Measurements from ENCODE around the gene RNASE11. TPM values are rescaled to one million over a fixed set of nuclear protein-coding genes. Genes with fewer than 3 reads are reported as not detected.
"Not testable (repeated sequence)": the region's sequence is repeated elsewhere in the genome, so short reads cannot be mapped to it uniquely, and the experiment has no call there.

The RNASE11 gene
- polyA plus RNA-seq, 3 donors = not detected

- Mint-ChIP-seq H3K27me3 (ENCODE audit: low read depth in 3 of 3) (peaks cover 12 to 18% (median 17%) of the 10 kb centered on the region in 3 donors), H3K4me3 (no peak overlapping the region), H3K4me1 (peaks cover 58% of the 10 kb centered on the region), H3K9me3 (peaks cover 0 to 6% (median 5%) of the 10 kb centered on the region in 7 donors), H3K27ac (no peak overlapping the region), H3K36me3 (no peaks in the 10 kb centered on the region)
- Histone ChIP-seq H3K9ac (ENCODE audit: insufficient read depth, low read length, poor library complexity, severe bottlenecking) (no peak overlapping the region), H3K9me3 (replicated peaks in 1 of 2; ENCODE audit: control insufficient read depth in 1 of 2, insufficient read depth in 1 of 2, low read length in 2 of 2) (no peaks in the 10 kb centered on the region), H3K27me3 (ENCODE audit: control insufficient read depth in 2 of 2, insufficient read depth in 2 of 2, low read length in 2 of 2) (peaks cover 8 to 11% of the 10 kb centered on the region in 2 donors), H3K36me3 (replicated peaks in 1 of 2; ENCODE audit: control insufficient read depth in 1 of 2, insufficient read depth in 2 of 2, low read length in 2 of 2) (no peaks in the 10 kb centered on the region), H3K79me2 (ENCODE audit: insufficient read depth, low read length) (no peaks in the 10 kb centered on the region), H3K4me3 (replicated peaks in 1 of 3; ENCODE audit: low read depth in 2 of 3, low read length in 3 of 3) (no peak overlapping the region), H3K4me2 (replicated peaks; ENCODE audit: extremely low read depth, low read length, poor library complexity, severe bottlenecking) (no peak overlapping the region), H3K27ac (ENCODE audit: low read depth in 1 of 2, low read length in 2 of 2) (no peak overlapping the region), H4K20me1 (ENCODE audit: insufficient read depth, low read length) (no peaks in the 10 kb centered on the region), H2AFZ (ENCODE audit: insufficient read depth, low read depth, low read length, poor library complexity, severe bottlenecking) (no peak overlapping the region), H3K4me1 (ENCODE audit: control insufficient read depth in 1 of 2, insufficient read depth in 2 of 2, low read length in 2 of 2) (peaks cover 51 to 54% of the 10 kb centered on the region in 2 donors)
- no peak for DNase-seq
- WGBS (ENCODE audit: insufficient coverage) = 60% methylated on average over 2 of the region's 2 CpGs
- no peak for TF ChIP-seq CTCF (IDR thresholded peaks at IDR 0.05)
- intact Hi-C loops (cut with micrococcal nuclease) = no loop called here
Measured at GRCh38 chr14:20620798-20621478, 33.1 kb upstream of the RNASE11 start.

GRCh38 chr14:20619688-20620087 is 31.9 kb upstream of the RNASE11 start:
- H3K9me3 ChIP-seq (replicated peaks in 1 of 2; ENCODE audit: control insufficient read depth in 1 of 2, insufficient read depth in 1 of 2, low read length in 2 of 2); H3K4me3 Mint-ChIP-seq; H3K4me3 ChIP-seq (replicated peaks in 1 of 3; ENCODE audit: low read depth in 2 of 3, low read length in 3 of 3); H3K9ac ChIP-seq (ENCODE audit: insufficient read depth, low read length, poor library complexity, severe bottlenecking); H4K20me1 ChIP-seq (ENCODE audit: insufficient read depth, low read length); DNase-seq; H3K36me3 ChIP-seq (replicated peaks in 1 of 2; ENCODE audit: control insufficient read depth in 1 of 2, insufficient read depth in 2 of 2, low read length in 2 of 2); H3K79me2 ChIP-seq (ENCODE audit: insufficient read depth, low read length); H3K27ac ChIP-seq (ENCODE audit: low read depth in 1 of 2, low read length in 2 of 2); H3K4me2 ChIP-seq (replicated peaks; ENCODE audit: extremely low read depth, low read length, poor library complexity, severe bottlenecking); H3K27ac Mint-ChIP-seq; H3K27me3 ChIP-seq (ENCODE audit: control insufficient read depth in 2 of 2, insufficient read depth in 2 of 2, low read length in 2 of 2); H3K9me3 Mint-ChIP-seq; H2AFZ ChIP-seq (ENCODE audit: insufficient read depth, low read depth, low read length, poor library complexity, severe bottlenecking); H3K27me3 Mint-ChIP-seq (ENCODE audit: low read depth in 3 of 3); H3K36me3 Mint-ChIP-seq: not testable (repeated sequence)
- intact Hi-C loops (cut with micrococcal nuclease) = loop anchor here in 1 of 2 donors (10.0 kb wide), 1 partner anchor 165 kb away; the partner anchor contains the start of gene RNASE6
- WGBS (ENCODE audit: insufficient coverage) = no CpG with 5 or more reads among the region's 6 CpGs
- H3K4me1 Mint-ChIP-seq = peaks cover 46% of the 10 kb centered on the region
- H3K4me1 ChIP-seq (ENCODE audit: control insufficient read depth in 1 of 2, insufficient read depth in 2 of 2, low read length in 2 of 2) = peaks cover 38 to 41% of the 10 kb centered on the region in 2 donors

Measured in CD14-positive monocyte (primary cell).